DND-41 (cell line): ENCODE measurements around the gene FBP1.

Source experiments
- ATAC-seq: fragments of 200-7000 bp; cut with Tn5 transposase; 3 replicates; pipeline ENCODE4 v1.9.1; 2021; ENCODE audit warnings: low read depth; ENCODE audit not compliant: insufficient read depth
- DNase-seq: peaks from one replicate; pipeline ENCODE4 v3.0.0-alpha.2; 2020
- H2AFZ ChIP-seq: 2 replicates; pipeline ENCODE4 v1.6.0; 2012; ENCODE audit warnings: low read depth, low read length
- H3K27ac ChIP-seq: 2 replicates; pipeline ENCODE4 v1.5.1; 2012; ENCODE audit warnings: low read length, inconsistent platforms
- H3K27me3 ChIP-seq: fragments of 200-600 bp; sonication (generic); 2 replicates; pipeline ENCODE4 v1.6.0; 2012; ENCODE audit warnings: low read length, mild to moderate bottlenecking, inconsistent platforms; ENCODE audit not compliant: insufficient read depth, poor library complexity
- H3K36me3 ChIP-seq: 2 replicates; pipeline ENCODE4 v1.5.1; 2012; ENCODE audit warnings: low read length, inconsistent platforms; ENCODE audit not compliant: insufficient read depth
- H3K4me1 ChIP-seq: 2 replicates; pipeline ENCODE4 v1.5.1; 2012; ENCODE audit warnings: mild to moderate bottlenecking, low read length; ENCODE audit not compliant: insufficient read depth
- H3K4me2 ChIP-seq: 2 replicates; pipeline ENCODE4 v1.6.0; 2012; ENCODE audit warnings: mild to moderate bottlenecking, moderate library complexity, low read length, inconsistent platforms; ENCODE audit not compliant: insufficient read depth
- H3K4me3 ChIP-seq, 2 experiments: fragments of 200-600 bp in 1 of 2; shearing (Covaris generic) in 1 of 2; 2 replicates each; pipeline ENCODE4 v1.5.1; 2012 to 2016; ENCODE audit warnings: inconsistent platforms in 2 of 2, low read length in 2 of 2, mild to moderate bottlenecking in 2 of 2, low read depth in 1 of 2, moderate library complexity in 1 of 2
- H3K79me2 ChIP-seq: 2 replicates; pipeline ENCODE4 v1.6.0; 2012; ENCODE audit warnings: low read length, inconsistent platforms; ENCODE audit not compliant: insufficient read depth
- H3K9ac ChIP-seq: 2 replicates; pipeline ENCODE4 v1.6.0; 2012; ENCODE audit warnings: low read depth, mild to moderate bottlenecking, inconsistent platforms, low read length, moderate library complexity
- H3K9me3 ChIP-seq: 2 replicates; pipeline ENCODE4 v1.5.1; 2012; ENCODE audit warnings: low read length, moderate library complexity, mild to moderate bottlenecking, inconsistent platforms; ENCODE audit not compliant: insufficient read depth, severe bottlenecking
- H4K20me1 ChIP-seq: 2 replicates; pipeline ENCODE4 v1.6.0; 2012; ENCODE audit warnings: low read length; ENCODE audit not compliant: insufficient read depth
- CTCF ChIP-seq: IDR thresholded peaks from 2 replicates; pipeline ENCODE4 v1.5.1; 2012; ENCODE audit warnings: borderline replicate concordance, low read length, moderate library complexity, mild to moderate bottlenecking; ENCODE audit not compliant: poor library complexity, severe bottlenecking; ENCODE audit errors: extremely low read depth
- EZH2 ChIP-seq: IDR thresholded peaks from 3 replicates; pipeline ENCODE4 v1.6.1; 2012; ENCODE audit warnings: borderline replicate concordance, low read depth, mild to moderate bottlenecking, moderate library complexity, low read length, inconsistent platforms; ENCODE audit not compliant: severe bottlenecking

The FBP1 gene

GRCh38 chr9:94650949-94651348 lies 11.6 kb upstream of the FBP1 start:
- H3K9me3 ChIP-seq: no peaks in the 10 kb centered on the region
- no peak for ATAC-seq
- no peak overlapping the region for H3K27ac ChIP-seq
- TF ChIP-seq CTCF: no peak
- TF ChIP-seq EZH2: no peak
- H4K20me1 ChIP-seq: no peaks in the 10 kb centered on the region
- H3K4me2 ChIP-seq: no peak overlapping the region
- H3K4me3 ChIP-seq: no peak overlapping the region
- peaks cover 13% of the 10 kb centered on the region for H3K27me3 ChIP-seq
- no peaks in the 10 kb centered on the region for H3K36me3 ChIP-seq
- no peak for DNase-seq
- H2AFZ ChIP-seq: no peak overlapping the region
- H3K9ac ChIP-seq: no peak overlapping the region
- no peaks in the 10 kb centered on the region for H3K79me2 ChIP-seq
- peaks cover 8% of the 10 kb centered on the region for H3K4me1 ChIP-seq

GRCh38 chr9:94649100-94649819 lies 9.9 kb upstream of the FBP1 start:
- Histone ChIP-seq H2AFZ (no peak overlapping the region), H3K27me3 (peaks cover 6% of the 10 kb centered on the region), H3K9me3 (no peaks in the 10 kb centered on the region), H3K27ac (no peak overlapping the region), H3K36me3 (no peaks in the 10 kb centered on the region), H4K20me1 (no peaks in the 10 kb centered on the region), H3K4me3 (no peak overlapping the region), H3K79me2 (no peaks in the 10 kb centered on the region), H3K4me2 (no peak overlapping the region), H3K4me1 (no peaks in the 10 kb centered on the region), H3K9ac (no peak overlapping the region)
- ATAC-seq (no peak), DNase-seq (no peak)
- TF ChIP-seq EZH2: no peak
- TF ChIP-seq CTCF: no peak

- no peaks in the 10 kb centered on the region for H3K9me3 ChIP-seq
- H2AFZ ChIP-seq: no peak overlapping the region
- peaks cover 6% of the 10 kb centered on the region for H3K27me3 ChIP-seq
- H3K4me1 ChIP-seq: no peaks in the 10 kb centered on the region
- H3K4me2 ChIP-seq: no peak overlapping the region
- no peak overlapping the region for H3K9ac ChIP-seq
- no peaks in the 10 kb centered on the region for H3K36me3 ChIP-seq
- no peaks in the 10 kb centered on the region for H4K20me1 ChIP-seq
- TF ChIP-seq CTCF (no peak), EZH2 (no peak)
- H3K79me2 ChIP-seq: no peaks in the 10 kb centered on the region
- ATAC-seq (no peak), DNase-seq (no peak)
- no peak overlapping the region for H3K27ac ChIP-seq
- H3K4me3 ChIP-seq: no peak overlapping the region
Observed at GRCh38 chr9:94648185-94648584, 8.9 kb upstream of the FBP1 start.

- H3K27ac ChIP-seq: no peak overlapping the region
- H4K20me1 ChIP-seq: no peaks in the 10 kb centered on the region
- H3K36me3 ChIP-seq: no peaks in the 10 kb centered on the region
- no peak for TF ChIP-seq CTCF
- no peak for TF ChIP-seq EZH2
- ATAC-seq: no peak
- H2AFZ ChIP-seq: no peak overlapping the region
- no peaks in the 10 kb centered on the region for H3K79me2 ChIP-seq
- no peak for DNase-seq
- H3K27me3 ChIP-seq: peaks cover 6% of the 10 kb centered on the region
- no peaks in the 10 kb centered on the region for H3K4me1 ChIP-seq
- no peak overlapping the region for H3K9ac ChIP-seq
- H3K4me3 ChIP-seq: no peak overlapping the region
- H3K4me2 ChIP-seq: no peak overlapping the region
- no peaks in the 10 kb centered on the region for H3K9me3 ChIP-seq
Observed at GRCh38 chr9:94645901-94646300, 6.6 kb upstream of the FBP1 start.
